NCI-H345 treated with DMSO at 0.1 percent for 48 hours (cell line): Measurements from ENCODE around the gene GUCA2A.

Experiments
- DNase-seq: peaks from one replicate; lab custom pipeline; 2025; ENCODE audit not compliant: unreplicated experiment; lab: John Stamatoyannopoulos, UW

GUCA2A gene

GRCh38 chr1:42133809-42134526 lies 30.6 kb downstream of the GUCA2A start:
- DNase-seq, result no peak

- no peak for DNase-seq
Measured at GRCh38 chr1:42133390-42133789, 31.2 kb downstream of the GUCA2A start.

GRCh38 chr1:42130061-42130660 lies 34.4 kb downstream of the GUCA2A start:
- no peak for DNase-seq

GRCh38 chr1:42128964-42129363 lies 35.6 kb downstream of the GUCA2A start:
- no peak for DNase-seq

GRCh38 chr1:42128499-42128898 lies 36.0 kb downstream of the GUCA2A start:
- no peak for DNase-seq

GRCh38 chr1:42127767-42128166 lies 36.8 kb downstream of the GUCA2A start:
- DNase-seq, result no peak

GRCh38 chr1:42125552-42125951 lies 39.0 kb downstream of the GUCA2A start:
- DNase-seq, result no peak

- DNase-seq, result no peak
Measured at GRCh38 chr1:42122408-42122807, 42.1 kb downstream of the GUCA2A start.

- no peak for DNase-seq
Measured at GRCh38 chr1:42118125-42118524, 46.4 kb downstream of the GUCA2A start.

GRCh38 chr1:42117214-42117613 lies 47.3 kb downstream of the GUCA2A start:
- DNase-seq, result no peak

GRCh38 chr1:42114229-42114628 lies 50.3 kb downstream of the GUCA2A start:
- no peak for DNase-seq
